ENCODE results near the gene SMNDC1. TPM values are rescaled to one million over a fixed set of nuclear protein-coding genes. Genes with fewer than 3 reads are reported as not detected.
A peak's percentile ranks its signal among the peaks of the same experiment; 100 is the strongest.

The SMNDC1 gene
- polyA plus RNA-seq (2013, experiment 1 of 2), result 44.4 TPM
- 44.1 TPM for polyA plus RNA-seq (2013, experiment 2 of 2)

DNA sequence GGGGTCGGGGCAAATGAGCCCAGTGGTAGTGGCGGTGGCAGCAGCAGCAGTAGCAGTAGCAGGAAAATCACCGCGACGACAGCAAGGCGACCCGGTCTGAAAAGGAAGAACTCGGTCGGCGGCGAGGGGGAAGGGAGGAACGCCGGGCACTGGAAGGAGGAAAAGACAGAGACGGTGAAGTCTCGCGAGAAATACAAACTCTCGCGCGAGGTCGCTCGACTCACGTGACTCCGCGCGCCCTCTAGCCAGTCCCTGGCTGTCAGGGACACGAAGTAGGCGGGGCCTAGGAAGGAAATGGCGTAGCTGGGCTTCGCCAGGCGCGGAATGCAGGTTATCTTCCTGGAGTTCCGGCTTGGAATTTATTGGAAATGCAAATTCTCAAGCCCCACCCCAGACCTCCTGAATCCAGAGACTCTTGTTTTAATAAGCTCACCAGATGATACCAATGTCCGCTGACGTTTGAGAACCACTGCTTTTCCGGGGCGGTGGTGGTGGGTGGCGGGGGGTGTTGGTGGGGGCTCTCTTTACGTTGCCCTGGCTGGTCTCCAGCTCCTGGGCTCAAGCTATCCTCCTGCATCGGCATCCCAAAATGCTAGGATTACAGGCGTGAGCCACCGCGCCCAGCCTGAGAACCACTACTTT lies at the start of gene SMNDC1:
Gene SMNDC1, minus strand, starts transcription at position 141 of the 642 bp plus-strand sequence. CDS start 1,333 bp downstream, outside the sequence.
- DNase-seq, result peak; percentile 99
- Histone ChIP-seq H2AK5ac (ENCODE audit: low read length) (no peak within 1 kb of the TSS), H3K4me2 (ENCODE audit: low read length) (peak within 1 kb of the TSS; percentile 66), H3K4me3 (ENCODE audit: low read length) (peak within 1 kb of the TSS; percentile 87), H3K79me1 (ENCODE audit: low read length) (peaks cover 2% of the 10 kb centered on the region), H2BK120ac (ENCODE audit: low read depth, low read length) (peak within 1 kb of the TSS; percentile 62), H3K9ac (ENCODE audit: low read length) (peak within 1 kb of the TSS; percentile 96), H3K36me3 (ENCODE audit: control insufficient read depth, insufficient read depth, low read length) (no peaks in the 10 kb centered on the region), H2BK5ac (ENCODE audit: low read length) (no peak within 1 kb of the TSS), H4K5ac (ENCODE audit: low read length) (no peak within 1 kb of the TSS), H3K27me3 (ENCODE audit: insufficient read depth, low read length, poor library complexity) (no peaks in the 10 kb centered on the region), H3K4me1 (ENCODE audit: control insufficient read depth, low read depth, low read length) (no peaks in the 10 kb centered on the region), H3K4ac (ENCODE audit: low read depth, low read length) (peak within 1 kb of the TSS; percentile 98), H4K8ac (ENCODE audit: low read depth, low read length) (peak within 1 kb of the TSS; percentile 95), H3K27ac (ENCODE audit: low read depth, low read length) (peak within 1 kb of the TSS; percentile 91), H3K79me2 (ENCODE audit: control insufficient read depth, insufficient read depth, low read length) (peaks cover 35% of the 10 kb centered on the region), H3K23ac (ENCODE audit: low read length) (no peak within 1 kb of the TSS), H2BK15ac (replicated peaks; ENCODE audit: low read depth) (peak within 1 kb of the TSS; percentile 36), H3K18ac (ENCODE audit: low read length) (peak within 1 kb of the TSS; percentile 100), H3K56ac (ENCODE audit: low read length) (peak within 1 kb of the TSS; percentile 96)
- no CpG with 5 or more reads among the region's 42 CpGs for WGBS (ENCODE audit: extremely low coverage, insufficient coverage, low lambda C conversion rate)

GRCh38 chr10:110354322-110354766 lies 49.6 kb upstream of the SMNDC1 start:
- DNase-seq, result peak; percentile 88
- Histone ChIP-seq H2BK5ac (ENCODE audit: low read length) (no peak overlapping the region), H3K4me3 (ENCODE audit: low read length) (no peak overlapping the region)

DNA sequence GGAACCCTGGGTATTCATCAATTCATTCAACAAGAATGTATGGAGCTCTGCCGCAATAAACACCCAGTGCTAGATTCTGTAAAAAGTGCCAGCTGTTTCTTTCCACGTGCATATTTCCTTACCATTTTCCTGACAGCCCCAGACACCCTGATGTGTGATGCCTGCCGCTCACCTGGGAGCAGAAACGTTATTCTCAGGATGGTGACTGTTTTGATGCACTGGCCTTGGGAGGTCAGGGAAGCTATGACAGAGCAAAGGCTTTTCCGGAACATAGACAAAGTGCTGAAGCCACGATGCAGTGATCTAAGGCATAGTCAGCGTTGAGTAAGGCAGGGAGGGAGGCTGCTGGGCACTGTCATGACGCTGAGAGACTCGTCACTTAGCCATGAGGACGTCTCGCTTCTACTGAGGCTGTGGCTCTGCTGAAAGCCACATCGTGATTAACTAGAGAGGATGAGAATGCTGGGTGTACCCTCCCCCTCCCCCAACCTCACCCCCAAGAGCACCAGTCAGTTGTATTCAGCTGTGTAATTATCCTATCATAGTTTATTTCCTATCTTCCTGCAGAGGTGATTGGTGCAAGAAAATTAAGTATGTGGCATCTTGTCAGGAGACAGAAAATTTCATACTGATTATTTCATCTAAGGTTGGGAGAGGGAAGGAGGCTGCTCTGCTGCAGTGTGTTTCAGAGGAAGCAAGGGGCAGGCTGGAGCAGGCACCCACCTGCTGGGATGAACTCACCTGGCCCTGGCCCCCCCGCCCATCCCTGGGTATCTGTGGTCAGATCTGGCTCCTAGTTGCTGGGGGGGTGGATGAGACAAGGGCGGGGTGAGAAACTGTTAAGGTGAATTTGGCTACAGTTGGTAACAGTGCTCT lies 48.8 kb upstream of the SMNDC1 start:
- no CpG with 5 or more reads among the region's 14 CpGs for WGBS (ENCODE audit: extremely low coverage, insufficient coverage, low lambda C conversion rate)
- Histone ChIP-seq H3K4me2 (ENCODE audit: low read length) (no peak overlapping the region), H3K18ac (ENCODE audit: low read length) (no peak overlapping the region), H2BK120ac (ENCODE audit: low read depth, low read length) (no peak overlapping the region), H3K27me3 (ENCODE audit: insufficient read depth, low read length, poor library complexity) (no peaks in the 10 kb centered on the region), H2BK15ac (replicated peaks; ENCODE audit: low read depth) (no peak overlapping the region), H4K8ac (ENCODE audit: low read depth, low read length) (no peak overlapping the region), H2BK5ac (ENCODE audit: low read length) (no peak overlapping the region), H3K4me3 (ENCODE audit: low read length) (no peak overlapping the region), H3K4ac (ENCODE audit: low read depth, low read length) (no peak overlapping the region), H3K79me1 (ENCODE audit: low read length) (no peaks in the 10 kb centered on the region), H3K79me2 (ENCODE audit: control insufficient read depth, insufficient read depth, low read length) (no peaks in the 10 kb centered on the region), H3K9ac (ENCODE audit: low read length) (no peak overlapping the region), H3K27ac (ENCODE audit: low read depth, low read length) (no peak overlapping the region), H4K5ac (ENCODE audit: low read length) (no peak overlapping the region), H3K56ac (ENCODE audit: low read length) (no peak overlapping the region), H3K23ac (ENCODE audit: low read length) (no peak overlapping the region), H2AK5ac (ENCODE audit: low read length) (no peak overlapping the region), H3K4me1 (ENCODE audit: control insufficient read depth, low read depth, low read length) (peaks cover 6% of the 10 kb centered on the region), H3K36me3 (ENCODE audit: control insufficient read depth, insufficient read depth, low read length) (no peaks in the 10 kb centered on the region)
- peak; percentile 78 for DNase-seq

More at GRCh38 chr10:110354322-110354766, 49.6 kb upstream of the SMNDC1 start:
- Histone ChIP-seq H2BK15ac (replicated peaks; ENCODE audit: low read depth) (no peak overlapping the region), H3K79me2 (ENCODE audit: control insufficient read depth, insufficient read depth, low read length) (no peaks in the 10 kb centered on the region), H2AK5ac (ENCODE audit: low read length) (no peak overlapping the region), H2BK120ac (ENCODE audit: low read depth, low read length) (no peak overlapping the region), H3K27ac (ENCODE audit: low read depth, low read length) (no peak overlapping the region), H3K56ac (ENCODE audit: low read length) (no peak overlapping the region), H3K9ac (ENCODE audit: low read length) (no peak overlapping the region), H3K4me1 (ENCODE audit: control insufficient read depth, low read depth, low read length) (peaks cover 12% of the 10 kb centered on the region), H4K8ac (ENCODE audit: low read depth, low read length) (no peak overlapping the region), H3K23ac (ENCODE audit: low read length) (no peak overlapping the region), H3K4ac (ENCODE audit: low read depth, low read length) (no peak overlapping the region), H3K27me3 (ENCODE audit: insufficient read depth, low read length, poor library complexity) (no peaks in the 10 kb centered on the region), H4K5ac (ENCODE audit: low read length) (no peak overlapping the region), H3K18ac (ENCODE audit: low read length) (no peak overlapping the region), H3K4me2 (ENCODE audit: low read length) (no peak overlapping the region), H3K36me3 (ENCODE audit: control insufficient read depth, insufficient read depth, low read length) (no peaks in the 10 kb centered on the region), H3K79me1 (ENCODE audit: low read length) (no peaks in the 10 kb centered on the region)
- no CpG with 5 or more reads among the region's 11 CpGs for WGBS (ENCODE audit: extremely low coverage, insufficient coverage, low lambda C conversion rate)

DNA sequence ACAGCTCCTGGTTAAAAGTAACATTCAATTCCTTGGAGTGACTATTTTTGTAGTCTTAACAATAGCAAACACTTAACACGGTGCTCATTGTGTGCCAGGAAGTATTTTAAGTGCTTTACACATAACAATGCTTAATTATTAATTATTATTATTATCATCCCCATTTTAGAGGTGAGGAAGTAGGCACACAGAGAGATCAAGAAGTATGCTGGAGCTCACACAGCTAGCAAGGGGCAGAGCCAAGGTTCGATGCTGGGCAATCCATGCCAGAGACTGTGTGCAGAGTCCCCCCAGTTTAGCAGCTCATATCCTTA lies 48.2 kb upstream of the SMNDC1 start:
- H3K36me3 ChIP-seq (ENCODE audit: control insufficient read depth, insufficient read depth, low read length), result no peaks in the 10 kb centered on the region
- H2BK5ac ChIP-seq (ENCODE audit: low read length), result no peak overlapping the region
- no peak overlapping the region for H3K23ac ChIP-seq (ENCODE audit: low read length)
- H3K27me3 ChIP-seq (ENCODE audit: insufficient read depth, low read length, poor library complexity), result no peaks in the 10 kb centered on the region
- no peak overlapping the region for H4K5ac ChIP-seq (ENCODE audit: low read length)
- H3K79me1 ChIP-seq (ENCODE audit: low read length), result no peaks in the 10 kb centered on the region
- H3K9ac ChIP-seq (ENCODE audit: low read length), result no peak overlapping the region
- H2BK120ac ChIP-seq (ENCODE audit: low read depth, low read length), result no peak overlapping the region
- H3K79me2 ChIP-seq (ENCODE audit: control insufficient read depth, insufficient read depth, low read length), result no peaks in the 10 kb centered on the region
- WGBS (ENCODE audit: extremely low coverage, insufficient coverage, low lambda C conversion rate), result no CpG with 5 or more reads among the region's 2 CpGs
- H2AK5ac ChIP-seq (ENCODE audit: low read length), result no peak overlapping the region
- peaks cover 4% of the 10 kb centered on the region for H3K4me1 ChIP-seq (ENCODE audit: control insufficient read depth, low read depth, low read length)
- H4K8ac ChIP-seq (ENCODE audit: low read depth, low read length), result no peak overlapping the region
- no peak overlapping the region for H2BK15ac ChIP-seq (replicated peaks; ENCODE audit: low read depth)
- no peak overlapping the region for H3K56ac ChIP-seq (ENCODE audit: low read length)
- no peak overlapping the region for H3K18ac ChIP-seq (ENCODE audit: low read length)
- no peak overlapping the region for H3K4me2 ChIP-seq (ENCODE audit: low read length)
- H3K4ac ChIP-seq (ENCODE audit: low read depth, low read length), result no peak overlapping the region
- no peak overlapping the region for H3K4me3 ChIP-seq (ENCODE audit: low read length)
- DNase-seq, result no peak
- H3K27ac ChIP-seq (ENCODE audit: low read depth, low read length), result no peak overlapping the region

DNA sequence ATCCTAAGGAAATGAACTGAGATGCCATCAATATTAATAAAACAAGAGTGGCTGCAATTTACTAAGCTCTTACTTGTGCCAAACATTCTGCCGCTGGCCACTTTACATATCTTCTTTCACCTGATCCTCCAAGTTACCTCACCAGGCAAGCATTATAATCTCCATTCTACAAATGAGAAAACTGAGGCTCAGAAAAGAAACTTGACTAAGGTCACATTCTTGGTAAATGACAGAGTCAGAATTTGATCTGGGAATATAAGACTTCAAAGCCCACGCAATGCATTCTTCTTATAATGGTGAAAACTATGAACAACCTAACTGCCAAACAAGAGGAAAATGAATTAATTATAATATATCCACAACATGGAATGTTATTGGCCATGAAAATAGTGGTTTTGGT lies 46.1 kb upstream of the SMNDC1 start:
- H4K8ac ChIP-seq (ENCODE audit: low read depth, low read length), result no peak overlapping the region

More for the DNA sequence above, 46.1 kb upstream of the SMNDC1 start:
- H2BK120ac ChIP-seq (ENCODE audit: low read depth, low read length), result no peak overlapping the region
- DNase-seq, result no peak
- no peaks in the 10 kb centered on the region for H3K36me3 ChIP-seq (ENCODE audit: control insufficient read depth, insufficient read depth, low read length)
- no peak overlapping the region for H3K9ac ChIP-seq (ENCODE audit: low read length)
- no peak overlapping the region for H3K56ac ChIP-seq (ENCODE audit: low read length)
- no peak overlapping the region for H3K4me3 ChIP-seq (ENCODE audit: low read length)
- no peak overlapping the region for H2BK15ac ChIP-seq (replicated peaks; ENCODE audit: low read depth)
- H3K27ac ChIP-seq (ENCODE audit: low read depth, low read length), result no peak overlapping the region
- no CpG with 5 or more reads among the region's 2 CpGs for WGBS (ENCODE audit: extremely low coverage, insufficient coverage, low lambda C conversion rate)
- H3K4me1 ChIP-seq (ENCODE audit: control insufficient read depth, low read depth, low read length), result peaks cover 4% of the 10 kb centered on the region
- H3K27me3 ChIP-seq (ENCODE audit: insufficient read depth, low read length, poor library complexity), result no peaks in the 10 kb centered on the region
- H3K4me2 ChIP-seq (ENCODE audit: low read length), result no peak overlapping the region
- H3K18ac ChIP-seq (ENCODE audit: low read length), result no peak overlapping the region
- H3K79me1 ChIP-seq (ENCODE audit: low read length), result no peaks in the 10 kb centered on the region
- no peak overlapping the region for H4K5ac ChIP-seq (ENCODE audit: low read length)
- no peak overlapping the region for H2AK5ac ChIP-seq (ENCODE audit: low read length)
- no peak overlapping the region for H2BK5ac ChIP-seq (ENCODE audit: low read length)
- H3K79me2 ChIP-seq (ENCODE audit: control insufficient read depth, insufficient read depth, low read length), result no peaks in the 10 kb centered on the region
- no peak overlapping the region for H3K4ac ChIP-seq (ENCODE audit: low read depth, low read length)
- no peak overlapping the region for H3K23ac ChIP-seq (ENCODE audit: low read length)
